Stimulated activated CD4-positive, alpha-beta T cell treated with anti-CD3 and anti-CD28 coated beads, Interleukin-4, amount 100 ng/mL, for 24 hours (primary cell): ENCODE data around the gene DHRS4.
"Not testable (repeated sequence)": the region's sequence is repeated elsewhere in the genome, so short reads cannot be mapped to it uniquely, and the experiment has no call there.

ENCODE experiments used
- DNase-seq: peaks from one replicate; pipeline ENCODE4 v3.0.0-alpha.2; 2020

DHRS4 gene

DNA sequence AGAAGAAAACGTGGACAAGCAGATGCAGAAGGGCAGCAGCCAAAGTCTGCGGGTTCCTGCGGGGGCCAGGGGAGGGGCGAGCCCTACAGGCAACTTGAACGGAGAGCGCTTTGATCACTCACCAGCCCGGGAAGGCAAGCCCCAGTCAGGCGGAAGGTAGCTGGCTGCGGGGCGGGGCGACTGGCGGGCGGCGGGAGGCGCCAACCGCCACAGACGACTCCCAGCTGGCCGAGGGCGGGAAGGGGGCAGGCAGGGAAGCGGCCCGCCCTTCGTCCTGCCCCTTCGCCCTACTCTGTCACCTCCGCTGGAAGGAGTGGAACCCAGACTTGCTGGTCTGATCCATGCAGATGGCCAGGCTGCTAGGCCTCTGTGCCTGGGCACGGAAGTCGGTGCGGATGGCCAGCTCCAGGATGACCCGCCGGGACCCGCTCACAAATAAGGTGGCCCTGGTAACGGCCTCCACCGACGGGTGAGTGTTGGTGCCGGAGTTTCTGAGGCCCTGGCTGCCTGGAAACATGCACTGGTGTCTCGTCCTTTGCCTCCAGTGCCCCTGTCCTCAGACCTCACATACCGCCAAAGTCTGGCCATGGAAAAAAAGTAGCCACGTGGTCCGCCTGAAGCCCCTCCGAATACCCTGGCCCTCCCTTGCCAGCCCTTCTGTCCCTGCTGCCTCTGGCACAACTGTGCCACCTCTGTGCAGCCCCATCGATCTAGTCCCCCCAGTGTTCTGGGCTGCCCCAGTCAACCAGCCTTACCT lies 35.2 kb downstream of the DHRS4 start, which contains the start of gene DHRS4L2:
TSS of gene DHRS4L2 (plus strand) at position 323 of the 757 bp plus-strand sequence. CDS start at position 342, 19 bp downstream.
- DNase-seq: peak; percentile 83

GRCh38 chr14:23989734-23990445 lies 36.3 kb downstream of the DHRS4 start:
- not testable (repeated sequence) for DNase-seq

DNA sequence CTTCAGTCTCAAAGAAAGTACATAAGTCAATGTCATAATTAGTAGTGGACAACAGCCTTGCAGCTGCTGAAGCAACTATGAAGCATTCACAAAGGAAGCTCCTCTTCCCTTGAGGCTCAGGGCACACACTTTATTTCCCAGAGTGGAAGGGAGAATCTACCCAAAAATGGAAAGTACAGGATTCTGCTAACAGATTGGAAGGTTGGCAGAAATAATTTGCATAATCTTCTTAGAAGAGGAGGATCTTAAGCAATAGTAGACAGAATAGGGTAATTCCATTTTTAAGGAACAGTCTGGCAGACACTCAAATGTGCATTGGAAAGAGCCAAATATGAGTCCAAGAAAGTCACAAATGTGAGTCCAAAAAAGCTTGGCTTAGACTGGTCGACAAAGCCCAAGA lies 37.4 kb downstream of the DHRS4 start:
- not testable (repeated sequence) for DNase-seq

DNA sequence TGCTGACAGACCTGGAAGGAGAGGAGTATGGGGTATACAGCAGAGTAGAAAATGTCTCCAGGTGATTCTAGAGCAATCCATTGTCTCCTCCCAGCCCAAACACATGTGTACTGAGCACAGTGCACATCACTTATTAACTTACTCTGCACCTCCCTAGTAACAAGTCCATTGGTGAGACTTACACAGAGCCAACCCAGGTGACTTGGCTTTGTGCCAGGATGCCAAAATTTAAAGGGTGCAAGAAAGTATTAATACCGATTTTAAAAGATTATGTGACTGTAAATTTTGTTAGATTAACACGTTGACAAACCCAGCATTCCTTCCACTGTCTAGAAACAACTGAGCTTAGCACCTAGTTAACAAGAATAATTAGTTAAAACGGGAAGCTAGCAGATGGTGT lies 39.5 kb downstream of the DHRS4 start:
- not testable (repeated sequence) for DNase-seq

DNA sequence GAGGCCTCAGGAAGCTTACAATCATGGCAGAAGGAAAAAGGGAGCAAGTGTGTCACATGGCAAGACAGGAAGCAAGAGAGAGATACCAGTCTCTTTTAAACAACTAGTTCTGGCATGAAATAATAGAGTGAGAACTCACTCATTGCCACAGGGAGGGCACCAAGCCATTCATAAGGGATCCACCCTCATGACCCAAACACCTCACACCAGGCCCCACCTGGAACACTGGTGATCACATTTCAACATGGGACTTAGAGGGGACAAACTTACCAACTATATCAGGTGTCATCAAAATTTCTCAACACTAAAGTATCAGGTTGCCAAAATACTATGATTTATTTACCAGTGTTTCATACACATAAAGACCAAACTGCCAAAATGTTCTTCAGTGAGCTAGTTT lies 42.4 kb downstream of the DHRS4 start:
- DNase-seq: not testable (repeated sequence)

GRCh38 chr14:23996825-23997224 lies 43.3 kb downstream of the DHRS4 start:
- DNase-seq: not testable (repeated sequence)

- DNase-seq: not testable (repeated sequence)
Measured at GRCh38 chr14:23999640-24000039, 46.1 kb downstream of the DHRS4 start.

- not testable (repeated sequence) for DNase-seq
Measured at GRCh38 chr14:24001078-24001477, 47.5 kb downstream of the DHRS4 start.

- not testable (repeated sequence) for DNase-seq
Measured at GRCh38 chr14:24001679-24002078, 48.1 kb downstream of the DHRS4 start.

GRCh38 chr14:24006471-24006816 lies 52.9 kb downstream of the DHRS4 start:
- DNase-seq: not testable (repeated sequence)

- peak; percentile 56 for DNase-seq
Measured at GRCh38 chr14:24006817-24007652, 53.5 kb downstream of the DHRS4 start.

DNA sequence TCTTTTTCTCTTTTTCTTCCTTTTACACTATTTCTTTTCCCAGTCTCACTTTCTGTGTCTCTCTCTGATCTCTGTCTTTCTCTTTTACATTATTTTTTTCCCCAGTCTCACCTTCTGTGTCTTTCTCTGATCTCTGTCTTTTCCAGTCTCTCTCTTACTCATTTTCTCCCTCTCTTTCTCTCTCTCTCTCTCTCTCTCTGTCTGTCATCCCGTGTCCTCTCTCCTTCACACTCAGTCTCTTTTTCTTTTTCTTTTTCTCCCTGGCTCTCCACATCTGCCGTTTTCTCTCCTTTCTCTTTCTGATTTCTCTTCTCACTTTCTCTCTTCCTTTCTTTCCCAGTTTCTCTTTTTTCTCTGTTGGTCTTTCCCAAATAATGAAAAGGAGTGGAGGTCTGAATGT lies 57.5 kb downstream of the DHRS4 start:
- DNase-seq: no peak

DNA sequence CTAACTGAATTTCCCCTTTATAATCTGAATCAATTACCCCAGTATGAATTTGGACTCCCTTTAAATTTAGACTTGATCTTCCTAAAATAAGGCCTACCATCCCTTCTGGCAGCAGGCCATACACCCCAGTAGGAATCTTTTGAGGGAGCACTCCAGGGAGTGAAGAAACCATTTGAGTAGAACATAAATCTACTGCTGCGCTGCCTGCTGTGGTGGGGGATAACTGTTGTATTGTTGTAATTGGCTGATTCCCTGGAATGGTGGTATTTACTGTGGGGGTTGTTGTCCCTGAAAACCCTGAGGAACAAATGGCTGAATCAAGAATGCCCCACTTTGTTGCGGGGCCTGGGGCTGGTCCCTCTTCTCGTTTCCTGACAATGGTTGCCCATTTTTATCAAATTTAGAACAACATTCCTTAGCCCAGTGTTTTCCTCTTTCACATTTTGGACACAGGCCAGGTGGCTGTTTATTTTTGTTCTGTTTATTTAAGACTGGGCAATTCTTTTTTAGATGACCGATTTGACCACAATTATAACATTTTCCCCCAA lies 59.2 kb downstream of the DHRS4 start:
- not testable (repeated sequence) for DNase-seq

- DNase-seq: peak; percentile 60
Measured at GRCh38 chr14:24013654-24014514, 60.3 kb downstream of the DHRS4 start.

DNA sequence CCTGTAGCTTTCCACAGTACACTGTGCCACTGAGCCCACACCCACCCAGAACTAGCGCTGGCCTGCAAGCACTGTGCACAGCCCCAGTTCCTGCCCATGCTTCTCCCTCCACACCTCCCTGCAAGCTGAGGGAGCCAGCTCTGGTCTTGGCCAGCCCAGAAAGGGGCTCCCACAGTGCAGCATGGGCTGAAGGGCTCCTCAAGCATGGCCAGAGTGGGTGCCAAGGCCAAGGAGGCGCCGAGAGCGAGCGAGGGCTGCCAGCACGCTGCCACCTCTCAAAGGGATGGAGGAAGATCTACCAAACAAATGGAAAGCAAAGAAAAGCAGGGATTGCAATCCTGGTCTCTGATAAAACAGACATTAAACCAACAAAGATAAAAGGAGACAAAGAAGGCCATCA lies 62.2 kb downstream of the DHRS4 start:
- not testable (repeated sequence) for DNase-seq
